Inflammatory macrophage treated with lipopolysaccharide for 4 hours (primary cell): ENCODE measurements around the gene LPCAT4.
A peak's percentile ranks its signal among the peaks of the same experiment; 100 is the strongest.
"Not testable (repeated sequence)": the region's sequence is repeated elsewhere in the genome, so short reads cannot be mapped to it uniquely, and the experiment has no call there.

Source experiments
- DNase-seq: peaks from one replicate; pipeline ENCODE4 v3.0.0-alpha.2; 2020

The LPCAT4 gene

GRCh38 chr15:34361278-34361677 is 5.7 kb downstream of the LPCAT4 start:
- no peak for DNase-seq

DNA sequence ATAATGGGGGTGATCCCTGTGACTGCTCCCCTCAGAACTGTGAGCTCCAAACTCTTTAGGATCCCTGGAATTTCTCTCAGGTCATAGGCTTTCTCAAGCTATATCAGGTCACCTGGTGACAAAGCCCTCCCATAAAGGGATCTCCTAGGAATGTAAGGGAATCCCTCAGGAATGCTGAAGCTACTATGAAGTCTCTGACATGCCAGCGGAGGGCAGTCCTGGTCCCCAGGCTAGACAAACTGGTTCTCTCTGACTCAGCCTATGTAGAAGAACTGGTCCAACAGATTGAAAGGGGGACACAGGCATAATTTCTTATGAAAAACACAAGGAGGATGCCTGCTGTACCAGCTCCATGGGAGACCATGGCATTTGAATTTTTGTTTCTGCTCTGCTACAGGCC is 6.7 kb downstream of the LPCAT4 start:
- no peak for DNase-seq

- no peak for DNase-seq
These were observed 7.6 kb downstream of the LPCAT4 start for GRCh38 chr15:34359416-34359815.

- DNase-seq = no peak
These were observed 8.0 kb downstream of the LPCAT4 start for GRCh38 chr15:34358948-34359347.

GRCh38 chr15:34358367-34358766 is 8.6 kb downstream of the LPCAT4 start:
- no peak for DNase-seq

DNA sequence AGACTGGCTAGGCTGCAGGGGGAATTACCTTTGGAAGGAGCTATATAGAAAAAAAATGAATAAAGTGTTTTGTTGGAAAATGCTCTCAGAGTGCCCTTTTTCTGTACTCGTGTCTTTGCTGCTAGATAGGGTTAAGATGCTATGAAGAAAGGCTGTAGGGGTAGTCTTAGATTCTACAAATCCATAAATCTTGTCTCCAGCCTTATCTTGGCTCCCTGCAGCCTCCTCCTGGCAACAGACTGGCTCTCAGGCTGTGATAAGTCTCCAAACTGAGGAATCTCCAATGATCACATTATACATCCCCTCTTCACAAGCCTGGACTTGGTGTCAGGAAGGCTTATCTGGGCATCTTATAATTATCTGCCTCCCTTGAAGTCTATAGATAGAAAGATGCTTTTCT is 9.3 kb downstream of the LPCAT4 start:
- DNase-seq = no peak

DNA sequence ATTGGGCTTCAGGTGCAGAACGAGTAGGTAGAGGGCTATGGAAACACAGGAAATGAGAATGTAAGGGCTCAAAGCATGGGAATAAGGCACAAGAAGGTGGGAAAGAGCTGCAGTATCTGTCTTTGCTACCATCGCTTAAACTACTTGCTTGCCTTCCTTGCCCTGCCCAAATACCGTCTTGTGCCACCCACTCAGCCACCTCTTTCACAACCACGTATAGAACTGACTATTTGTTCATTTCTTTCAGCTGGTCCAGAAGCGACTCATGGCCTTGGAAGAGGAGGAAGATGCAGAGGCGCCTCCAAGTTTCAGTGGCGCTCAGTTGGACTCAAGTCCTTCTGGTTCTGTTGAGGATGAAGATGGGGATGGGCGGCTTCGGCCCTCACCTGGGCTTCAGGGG is 11.8 kb downstream of the LPCAT4 start:
- peak; percentile 41 for DNase-seq

DNA sequence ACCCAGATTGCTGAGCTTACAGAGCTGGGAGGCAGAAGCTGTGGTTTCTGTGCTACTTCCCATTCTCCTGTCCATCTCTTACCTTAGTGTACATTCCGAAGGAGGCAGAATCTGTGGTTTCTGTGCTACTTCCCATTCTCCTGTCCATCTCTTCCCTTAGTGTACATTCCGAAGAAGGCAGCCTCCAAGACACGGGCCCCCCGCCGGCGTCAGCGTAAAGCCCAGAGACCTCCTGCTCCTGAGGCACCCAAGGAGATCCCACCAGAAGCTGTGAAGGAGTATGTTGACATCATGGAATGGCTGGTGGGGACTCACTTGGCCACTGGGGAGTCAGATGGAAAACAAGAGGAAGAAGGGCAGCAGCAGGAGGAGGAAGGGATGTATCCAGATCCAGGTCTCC is 12.7 kb downstream of the LPCAT4 start:
- no peak for DNase-seq

DNA sequence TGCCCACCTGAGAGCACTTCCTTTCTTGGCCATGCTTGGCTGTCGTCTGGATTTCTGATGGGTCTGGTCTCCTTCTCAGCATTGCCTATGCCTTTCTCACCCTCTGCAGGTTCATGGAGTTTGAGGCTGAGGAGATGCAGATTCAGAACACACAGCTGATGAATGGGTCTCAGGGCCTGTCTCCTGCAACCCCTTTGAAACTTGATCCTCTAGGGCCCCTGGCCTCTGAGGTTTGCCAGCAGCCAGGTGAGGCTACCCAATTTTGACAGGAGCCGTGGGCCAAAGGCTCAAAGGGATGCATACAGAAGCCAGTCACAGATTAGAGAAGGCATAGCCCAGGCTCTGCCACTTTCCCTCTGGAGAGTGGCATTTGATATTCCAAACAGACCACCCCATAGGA is 13.4 kb downstream of the LPCAT4 start:
- DNase-seq = no peak

GRCh38 chr15:34352996-34353395 is 14.0 kb downstream of the LPCAT4 start:
- not testable (repeated sequence) for DNase-seq

- no peak for DNase-seq
These were observed 17.2 kb downstream of the LPCAT4 start for GRCh38 chr15:34349769-34350168.

- no peak for DNase-seq
These were observed 18.2 kb downstream of the LPCAT4 start for GRCh38 chr15:34348735-34349300.

- no peak for DNase-seq
These were observed 18.9 kb downstream of the LPCAT4 start for GRCh38 chr15:34347951-34348638.

DNA sequence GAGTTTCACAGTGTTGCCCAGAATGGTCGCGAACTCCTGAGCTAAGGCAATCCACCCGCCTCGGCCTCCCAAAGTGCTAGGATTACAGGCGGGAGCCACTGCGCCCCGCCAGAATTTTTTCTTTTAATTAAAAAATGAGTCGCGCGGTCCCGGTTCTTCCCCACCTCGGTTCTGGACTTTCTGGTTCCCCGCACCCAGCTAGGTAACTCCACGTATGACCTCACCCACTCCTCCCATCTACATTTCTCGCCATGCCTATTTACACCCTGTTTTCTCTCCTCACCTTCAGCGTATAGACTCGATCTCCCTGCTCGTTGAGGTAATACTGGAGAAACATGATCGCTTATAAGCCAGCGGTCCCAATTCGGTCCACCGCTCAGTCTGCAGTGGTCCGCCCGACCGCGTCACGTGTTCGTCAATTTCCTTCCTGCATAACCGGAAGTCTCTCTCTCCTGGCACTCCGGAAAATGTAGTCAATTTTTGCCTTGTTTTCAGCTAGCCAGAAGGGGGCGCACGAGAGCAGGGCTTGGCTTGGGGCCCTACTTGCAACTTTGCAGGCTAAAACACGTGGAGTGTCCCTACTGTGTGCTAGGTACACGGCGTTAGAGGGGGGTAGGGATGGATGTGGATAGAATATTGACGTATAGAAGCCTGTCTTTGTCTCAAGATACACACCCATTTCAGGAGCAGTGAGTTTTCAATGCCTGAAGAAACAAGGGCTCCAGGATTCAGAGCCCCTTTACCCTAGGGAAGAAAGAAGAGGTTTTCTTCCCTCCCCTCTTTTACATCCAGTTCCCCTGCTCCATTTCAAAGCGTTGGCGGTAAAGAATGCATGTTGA is 24.0 kb downstream of the LPCAT4 start, which contains the start of the genes NOP10 and NUTM1:
Gene NOP10, minus strand, starts transcription at position 400 of the 839 bp plus-strand sequence. Its CDS starts 63 bp downstream, at position 337.
Gene NUTM1, plus strand, starts transcription at position 579 of the 839 bp plus-strand sequence. CDS start 382 bp downstream, outside the sequence.
- peak; percentile 90 for DNase-seq

DNA sequence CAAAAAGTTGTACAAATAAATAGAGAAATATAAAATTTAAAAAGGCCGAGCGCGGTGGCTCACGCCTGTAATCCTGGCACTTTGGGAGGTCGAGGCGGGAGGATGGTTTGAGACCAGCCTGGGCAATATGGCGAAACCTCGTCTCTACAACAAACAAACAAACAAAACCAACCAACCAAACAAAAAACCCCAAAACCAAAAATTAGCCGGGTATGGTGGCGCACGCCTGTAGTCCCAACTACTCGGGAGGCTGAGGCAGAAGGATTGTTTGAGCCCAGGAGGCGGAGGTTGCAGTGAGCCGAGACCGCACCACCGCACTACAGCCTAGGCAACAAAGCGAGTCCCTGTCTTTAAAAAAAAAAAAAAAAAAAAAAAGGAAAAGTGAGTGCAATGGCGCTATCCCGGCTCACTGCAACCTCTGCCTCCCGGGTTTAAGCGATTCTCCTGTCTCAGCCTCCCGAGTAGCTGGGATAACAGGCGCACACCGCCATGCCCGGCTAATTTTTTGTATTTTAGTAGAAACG is 24.7 kb downstream of the LPCAT4 start:
- not testable (repeated sequence) for DNase-seq

DNA sequence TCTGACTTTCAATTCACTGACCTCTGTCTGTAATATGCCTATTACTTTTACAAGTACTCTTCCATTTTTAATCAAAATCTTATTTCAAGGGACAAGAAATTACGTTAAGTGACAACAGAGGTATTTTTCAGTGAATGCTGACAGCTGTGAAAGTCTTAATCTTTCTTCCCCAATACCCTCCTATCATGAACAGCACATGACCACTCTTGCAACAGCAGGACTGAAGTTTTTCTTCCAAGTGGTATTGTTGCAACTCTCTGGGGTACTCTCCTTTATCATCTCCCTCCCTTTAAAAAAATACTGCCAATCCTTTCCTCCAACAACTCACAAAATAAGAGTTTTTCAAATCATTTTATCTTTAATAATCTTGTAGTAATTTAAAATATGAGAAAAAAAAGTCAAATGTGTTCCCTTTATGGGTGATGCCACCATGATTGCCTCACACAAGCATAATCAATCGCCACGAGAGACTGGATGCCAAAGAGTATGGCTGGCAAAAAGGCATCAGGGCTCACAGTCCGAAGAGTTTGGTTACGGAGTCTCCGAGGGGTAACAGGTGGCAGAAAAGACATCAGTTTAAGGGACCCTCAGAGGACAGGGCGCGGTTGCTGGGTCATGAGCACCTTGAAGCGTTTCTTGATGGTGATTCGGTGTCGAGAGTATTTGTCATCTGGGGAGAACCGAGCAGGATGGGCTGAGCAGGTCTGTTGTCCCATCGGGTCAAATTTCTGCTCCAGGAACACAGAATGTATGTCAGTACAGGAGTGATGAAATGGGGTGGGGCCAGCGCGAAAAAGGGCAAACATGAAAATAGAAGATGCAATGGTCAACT is 25.4 kb downstream of the LPCAT4 start:
- peak; percentile 67 for DNase-seq

DNA sequence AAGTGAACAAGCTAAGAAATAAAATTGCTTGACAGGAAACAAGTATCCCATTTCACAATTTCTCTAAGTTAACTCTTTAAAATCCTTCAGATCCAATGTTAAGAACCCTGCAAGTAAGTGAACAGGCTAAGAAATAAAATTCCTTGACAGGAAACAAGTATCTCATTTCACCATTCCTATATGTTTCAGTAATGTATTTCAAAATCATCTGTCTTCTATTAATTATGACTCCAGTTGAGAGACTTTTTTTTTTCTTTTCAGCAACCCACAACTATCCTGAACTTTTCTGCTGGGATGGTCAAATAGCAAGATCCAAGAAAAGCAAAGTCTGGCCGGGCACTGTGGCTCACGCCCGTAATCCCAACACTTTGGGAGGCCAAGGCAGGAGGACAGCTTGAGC is 27.1 kb downstream of the LPCAT4 start:
- DNase-seq = no peak

- DNase-seq = no peak
These were observed 28.6 kb downstream of the LPCAT4 start for GRCh38 chr15:34338347-34338746.

- DNase-seq = peak; percentile 95
These were observed 29.3 kb downstream of the LPCAT4 start, which contains the start of gene SLC12A6 for GRCh38 chr15:34337557-34338306. SLC12A6 (minus strand) TSS chr15:34337781; CDS start chr15:34336680, 1,101 bp downstream.

GRCh38 chr15:34336991-34337556 is 29.9 kb downstream of the LPCAT4 start:
- DNase-seq = peak; percentile 22
